Vagina (tissue), 2 donors: ENCODE results near the gene TEAD3. TPM values are rescaled to one million over a fixed set of nuclear protein-coding genes. Genes with fewer than 3 reads are reported as not detected.

ENCODE experiments used
- DNase-seq, 2 donors: peaks; one replicate each; pipeline ENCODE4 v3.0.0-alpha.2; 2017; ENCODE audit errors: extremely low spot score in 2 of 2
- H3K27ac ChIP-seq: fragments of 200-600 bp; sonication (generic); one replicate; pipeline ENCODE4 v1.5.1; 2019
- H3K27me3 ChIP-seq: fragments of 200-600 bp; sonication (generic); one replicate; pipeline ENCODE4 v1.5.1; 2019
- H3K36me3 ChIP-seq, 2 donors: fragments of 200-600 bp; sonication (generic); one replicate each; pipeline ENCODE4 v1.5.1; 2017 to 2019
- H3K4me1 ChIP-seq: fragments of 200-600 bp; sonication (generic); one replicate; pipeline ENCODE4 v1.5.1; 2019
- H3K4me3 ChIP-seq, 2 donors: fragments of 200-600 bp; sonication (generic); 1 replicate in 1 of 2; 2 replicates in 1 of 2; pipeline ENCODE4 v1.5.1; 2016 to 2019
- H3K9me3 ChIP-seq: fragments of 200-600 bp; sonication (generic); one replicate; pipeline ENCODE4 v1.5.1; 2019
- POLR2A ChIP-seq, 2 donors: fragments of 450-650 bp; IDR thresholded peaks; one replicate each; pipeline ENCODE4 v1.6.1; 2017; ENCODE audit warnings: antibody characterized with exemption in 2 of 2, mild to moderate bottlenecking in 2 of 2, moderate library complexity in 2 of 2
- POLR2AphosphoS5 ChIP-seq, 2 donors: sonication (generic); formaldehyde crosslinking; IDR thresholded peaks; one replicate each; pipeline ENCODE4 v1.9.0; 2017; ENCODE audit warnings: antibody characterized with exemption in 2 of 2, mild to moderate bottlenecking in 2 of 2, low read depth in 1 of 2; ENCODE audit not compliant: insufficient read depth in 1 of 2
- intact Hi-C: fragments of 100-400 bp; cut with DNase I; formaldehyde crosslinking; loops from one replicate; pipeline ENCODE4 v1.15.1; 2023
- total RNA-seq: library from RNA; depleted of rRNA; stranded (reverse); fragments of >200 nt; gene quantifications from one replicate; pipeline ENCODE4 v1.2.3, GENCODE V29; 2016
- TF ChIP-seq, protein P1 (sequence below), 3 experiments: fragments of 450-650 bp in 2 of 3; fragments of 200-600 bp in 1 of 3; sonication (generic) in 1 of 3; IDR thresholded peaks; one replicate each; pipeline ENCODE4 v1.5.1; 2017 to 2019; ENCODE audit warnings: antibody characterized with exemption in 3 of 3, mild to moderate bottlenecking in 2 of 3, moderate library complexity in 2 of 3

Gene TEAD3
- total RNA-seq, 1 donor from 2014 or later = 29.0 TPM

DNA sequence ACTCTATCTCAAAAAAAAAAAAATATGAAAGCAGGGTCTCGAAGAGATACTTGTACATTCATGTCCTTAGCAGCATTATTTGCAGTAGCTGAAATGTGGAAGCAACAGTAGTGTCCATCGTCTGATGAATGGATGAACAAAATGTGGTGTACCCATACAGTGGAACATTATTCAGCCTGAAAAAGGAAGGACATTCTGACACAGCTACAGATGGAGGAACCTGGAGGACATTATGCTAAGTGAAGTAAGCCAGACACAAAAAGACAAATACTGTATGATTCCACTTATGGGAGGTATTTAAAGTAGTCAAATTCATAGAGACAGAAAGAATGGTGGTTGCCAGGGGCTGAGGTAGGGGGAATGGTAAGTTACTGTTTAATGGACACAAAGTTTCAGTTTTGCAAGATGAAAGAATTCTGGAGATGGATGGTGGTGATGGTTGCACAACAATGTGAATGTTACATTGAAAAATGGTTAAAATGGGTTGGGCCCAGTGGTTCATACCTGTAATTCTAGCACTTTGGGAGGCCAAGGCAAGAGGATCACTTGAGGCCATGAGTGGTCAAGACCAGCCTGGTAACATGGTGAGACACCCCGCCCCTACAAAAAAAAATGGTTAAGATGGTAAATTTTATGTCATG lies 27.6 kb upstream of the TEAD3 start:
- Histone ChIP-seq H3K27me3 (no peaks in the 10 kb centered on the region), H3K36me3 (no peaks in the 10 kb centered on the region), H3K4me3 (no peak overlapping the region), H3K9me3 (no peaks in the 10 kb centered on the region), H3K27ac (no peak overlapping the region), H3K4me1 (no peaks in the 10 kb centered on the region)
- DNase-seq = no peak
- TF ChIP-seq, protein P1, sequence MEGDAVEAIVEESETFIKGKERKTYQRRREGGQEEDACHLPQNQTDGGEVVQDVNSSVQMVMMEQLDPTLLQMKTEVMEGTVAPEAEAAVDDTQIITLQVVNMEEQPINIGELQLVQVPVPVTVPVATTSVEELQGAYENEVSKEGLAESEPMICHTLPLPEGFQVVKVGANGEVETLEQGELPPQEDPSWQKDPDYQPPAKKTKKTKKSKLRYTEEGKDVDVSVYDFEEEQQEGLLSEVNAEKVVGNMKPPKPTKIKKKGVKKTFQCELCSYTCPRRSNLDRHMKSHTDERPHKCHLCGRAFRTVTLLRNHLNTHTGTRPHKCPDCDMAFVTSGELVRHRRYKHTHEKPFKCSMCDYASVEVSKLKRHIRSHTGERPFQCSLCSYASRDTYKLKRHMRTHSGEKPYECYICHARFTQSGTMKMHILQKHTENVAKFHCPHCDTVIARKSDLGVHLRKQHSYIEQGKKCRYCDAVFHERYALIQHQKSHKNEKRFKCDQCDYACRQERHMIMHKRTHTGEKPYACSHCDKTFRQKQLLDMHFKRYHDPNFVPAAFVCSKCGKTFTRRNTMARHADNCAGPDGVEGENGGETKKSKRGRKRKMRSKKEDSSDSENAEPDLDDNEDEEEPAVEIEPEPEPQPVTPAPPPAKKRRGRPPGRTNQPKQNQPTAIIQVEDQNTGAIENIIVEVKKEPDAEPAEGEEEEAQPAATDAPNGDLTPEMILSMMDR (IDR thresholded peaks at IDR 0.05) = no peak
- no peak for TF ChIP-seq POLR2A (IDR thresholded peaks at IDR 0.05)
- no peak for TF ChIP-seq POLR2AphosphoS5 (IDR thresholded peaks at IDR 0.05; ENCODE audit: insufficient read depth in 1 of 2, low read depth in 1 of 2)
- intact Hi-C loops = no loop called here

DNA sequence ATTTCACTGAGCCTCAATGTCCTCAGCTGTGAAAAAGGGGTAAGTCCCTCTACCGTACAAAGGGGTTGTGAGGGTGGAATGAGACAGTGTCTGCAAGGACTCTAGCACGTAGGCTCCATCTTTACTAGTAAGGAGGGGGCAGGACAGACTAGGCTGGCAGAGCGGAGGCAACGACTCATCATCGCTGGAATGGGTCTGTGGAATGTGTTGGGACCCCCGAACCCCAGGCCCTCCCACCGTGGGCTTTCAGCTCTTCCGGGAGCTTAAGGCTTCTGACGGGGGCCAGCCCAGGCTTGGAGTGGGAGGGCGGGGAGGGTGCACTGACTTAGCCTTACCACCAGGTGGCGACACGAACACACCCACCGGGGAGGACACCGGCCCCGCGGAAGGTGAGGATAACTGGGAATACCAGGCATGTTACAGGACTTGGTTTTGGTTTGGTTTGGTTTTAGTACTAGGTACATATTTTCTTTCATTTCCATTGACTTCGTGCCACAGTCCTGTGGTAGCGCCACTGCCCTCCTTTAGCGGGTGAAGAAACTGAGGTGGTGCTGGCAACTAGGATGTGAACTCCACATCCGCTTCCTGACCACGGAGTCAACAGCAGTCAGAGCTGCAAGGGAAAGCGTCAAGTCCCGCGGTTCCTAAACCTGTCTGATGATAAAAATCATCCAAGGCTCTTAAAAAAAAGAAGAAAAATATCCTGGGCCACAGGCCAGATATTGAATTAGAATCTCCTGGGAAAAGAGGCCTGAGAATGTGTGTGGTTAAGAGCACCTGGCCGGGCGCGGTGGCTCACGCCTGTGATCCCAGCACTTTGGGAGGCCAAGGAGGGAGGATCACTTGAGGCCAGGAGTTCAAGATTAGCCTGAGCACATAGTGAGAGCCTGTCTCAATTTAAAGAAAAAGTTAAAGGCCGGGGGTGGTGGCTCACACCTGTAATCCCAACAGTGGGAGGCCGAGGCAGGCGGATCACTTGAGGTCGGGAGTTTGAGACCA lies 26.1 kb upstream of the TEAD3 start:
- no peak for DNase-seq

DNA sequence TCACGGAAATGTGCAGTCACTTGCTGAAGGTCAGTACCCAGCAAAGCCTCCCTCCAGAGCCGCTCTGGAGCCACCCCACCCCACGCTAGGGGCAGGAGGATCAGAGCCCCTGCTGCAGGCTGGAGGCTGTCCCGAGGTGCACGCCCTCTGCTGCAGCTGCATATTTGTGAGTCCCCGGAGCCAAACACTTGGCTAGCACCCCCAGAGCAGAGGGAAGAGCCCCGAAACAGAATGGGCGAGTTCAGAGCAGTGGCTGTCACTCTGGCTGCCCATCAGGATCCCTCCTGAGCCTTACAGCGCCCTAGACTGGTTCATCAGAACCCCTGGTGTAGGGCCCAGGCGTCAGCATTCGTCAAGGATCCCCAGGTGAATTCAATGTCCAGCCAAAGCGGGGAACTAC lies 25.3 kb upstream of the TEAD3 start:
- no peak for DNase-seq
- intact Hi-C loops = loop anchor here (2.0 kb wide), 2 partner anchors 63 to 215 kb away; partner anchors contain the start of gene ARMC12
- Histone ChIP-seq H3K9me3 (no peaks in the 10 kb centered on the region), H3K4me1 (no peaks in the 10 kb centered on the region), H3K36me3 (no peaks in the 10 kb centered on the region), H3K27me3 (no peaks in the 10 kb centered on the region), H3K27ac (no peak overlapping the region), H3K4me3 (no peak overlapping the region)
- TF ChIP-seq, protein P1 (IDR thresholded peaks at IDR 0.05) = no peak
- TF ChIP-seq POLR2AphosphoS5 (IDR thresholded peaks at IDR 0.05; ENCODE audit: insufficient read depth in 1 of 2, low read depth in 1 of 2) = no peak
- no peak for TF ChIP-seq POLR2A (IDR thresholded peaks at IDR 0.05)

More for the DNA sequence above, 26.1 kb upstream of the TEAD3 start:
- intact Hi-C loops = loop anchor here (2.0 kb wide), 2 partner anchors 62 to 214 kb away; partner anchors contain the start of gene ARMC12
- peak in 1 of 2 donors; percentile 13 for TF ChIP-seq POLR2AphosphoS5 (IDR thresholded peaks at IDR 0.05; ENCODE audit: insufficient read depth in 1 of 2, low read depth in 1 of 2)
- no peak for TF ChIP-seq POLR2A (IDR thresholded peaks at IDR 0.05)
- TF ChIP-seq, protein P1 (IDR thresholded peaks at IDR 0.05) = peak; percentile 93 to 98 (median 96)
- no peaks in the 10 kb centered on the region for H3K4me1 ChIP-seq
- no peaks in the 10 kb centered on the region for H3K9me3 ChIP-seq
- no peaks in the 10 kb centered on the region for H3K27me3 ChIP-seq
- H3K36me3 ChIP-seq = no peaks in the 10 kb centered on the region
- H3K4me3 ChIP-seq = peak overlapping the region in 1 of 2 donors; percentile 43
- no peak overlapping the region for H3K27ac ChIP-seq

DNA sequence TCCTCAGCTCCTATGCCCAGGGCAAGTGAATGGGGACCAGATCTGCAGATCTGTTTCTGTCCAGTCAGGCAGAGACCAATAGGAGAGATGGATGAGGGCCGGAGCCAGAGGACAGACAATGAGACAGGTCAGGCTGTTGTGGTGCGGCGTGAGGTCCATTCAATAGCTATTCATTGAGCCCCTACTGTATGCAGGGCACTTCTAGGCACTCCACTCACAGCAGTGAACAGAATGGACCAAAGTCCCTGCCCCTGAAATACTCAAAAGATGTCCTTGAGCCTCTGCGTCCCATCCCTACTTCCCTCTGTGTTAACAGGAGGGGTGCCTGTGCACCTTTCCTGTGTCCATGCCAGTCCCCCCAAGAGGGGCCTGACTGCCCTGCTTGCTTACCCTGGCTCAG lies 24.4 kb upstream of the TEAD3 start:
- no peaks in the 10 kb centered on the region for H3K27me3 ChIP-seq
- no peaks in the 10 kb centered on the region for H3K36me3 ChIP-seq
- no peaks in the 10 kb centered on the region for H3K9me3 ChIP-seq
- no peaks in the 10 kb centered on the region for H3K4me1 ChIP-seq
- no peak overlapping the region for H3K4me3 ChIP-seq
- intact Hi-C loops = no loop called here
- no peak for DNase-seq
- TF ChIP-seq, protein P1 (IDR thresholded peaks at IDR 0.05) = no peak
- no peak for TF ChIP-seq POLR2A (IDR thresholded peaks at IDR 0.05)
- no peak for TF ChIP-seq POLR2AphosphoS5 (IDR thresholded peaks at IDR 0.05; ENCODE audit: insufficient read depth in 1 of 2, low read depth in 1 of 2)
- no peak overlapping the region for H3K27ac ChIP-seq
